HG03039 (cell line): Measurements from ENCODE around the gene BMP2.

Experiments
- ATAC-seq: cut with Tn5 transposase; IDR thresholded peaks from one replicate; pipeline ENCODE4 v1.9.1; 2021; ENCODE audit warnings: mild to moderate bottlenecking, moderate library complexity; ENCODE audit not compliant: unreplicated experiment

Gene BMP2

GRCh38 chr20:6767536-6768227 is at the start of gene BMP2:
Gene BMP2 (plus strand): TSS chr20:6767686. CDS start chr20:6770127, 2,441 bp downstream.
- no peak for ATAC-seq

GRCh38 chr20:6718662-6719368 is 48.7 kb upstream of the BMP2 start:
- ATAC-seq: no peak

- no peak for ATAC-seq
These were observed 48.1 kb upstream of the BMP2 start for GRCh38 chr20:6719369-6719721.

GRCh38 chr20:6726761-6727160 is 40.7 kb upstream of the BMP2 start:
- ATAC-seq: no peak

- no peak for ATAC-seq
These were observed 36.7 kb upstream of the BMP2 start for GRCh38 chr20:6730672-6731328.

GRCh38 chr20:6732001-6732447 is 35.5 kb upstream of the BMP2 start:
- no peak for ATAC-seq

- no peak for ATAC-seq
These were observed 34.6 kb upstream of the BMP2 start for GRCh38 chr20:6732851-6733250.

- no peak for ATAC-seq
These were observed 33.5 kb upstream of the BMP2 start for GRCh38 chr20:6733965-6734364.

GRCh38 chr20:6735942-6736845 is 31.3 kb upstream of the BMP2 start:
- ATAC-seq: no peak

GRCh38 chr20:6739406-6739805 is 28.1 kb upstream of the BMP2 start:
- no peak for ATAC-seq

- ATAC-seq: no peak
These were observed 27.4 kb upstream of the BMP2 start for GRCh38 chr20:6740096-6740495.

GRCh38 chr20:6744180-6744579 is 23.3 kb upstream of the BMP2 start:
- ATAC-seq: no peak

- no peak for ATAC-seq
These were observed 22.7 kb upstream of the BMP2 start for GRCh38 chr20:6744805-6745204.

GRCh38 chr20:6746901-6747609 is 20.4 kb upstream of the BMP2 start:
- no peak for ATAC-seq

GRCh38 chr20:6750438-6750837 is 17.0 kb upstream of the BMP2 start:
- no peak for ATAC-seq

GRCh38 chr20:6756693-6757595 is 10.5 kb upstream of the BMP2 start:
- ATAC-seq: no peak

- no peak for ATAC-seq
These were observed 2.9 kb upstream of the BMP2 start for GRCh38 chr20:6764619-6765018.

GRCh38 chr20:6765469-6766058 is 1.9 kb upstream of the BMP2 start:
- ATAC-seq: no peak

- no peak for ATAC-seq
These were observed 1.1 kb upstream of the BMP2 start for GRCh38 chr20:6766433-6766832.
